Activated B cell treated with CpG ODN at 0.5 μM for 24 hours (primary cell): ENCODE data around the gene ST6GALNAC2. TPM values are rescaled to one million over a fixed set of nuclear protein-coding genes. Genes with fewer than 3 reads are reported as not detected.

Experiments
- ATAC-seq: fragments of 200-7000 bp; cut with Tn5 transposase; one replicate; pipeline ENCODE4 v1.10.0; 2021; ENCODE audit warnings: low read depth, mild to moderate bottlenecking, moderate library complexity
- CTCF ChIA-PET: fragments of 350-600 bp; sonication (Branson Sonifier 250); formaldehyde crosslinking; loops from one replicate; lab custom pipeline; 2021; ENCODE audit warnings: antibody characterized with exemption; lab: Charles Lee
- POLR2A ChIA-PET: fragments of 350-600 bp; sonication (Branson Sonifier 250); formaldehyde crosslinking; loops from one replicate; lab custom pipeline; 2021; ENCODE audit warnings: antibody characterized with exemption; lab: Charles Lee
- DNase-seq: peaks from one replicate; pipeline ENCODE4 v3.0.0; 2022
- H3K27ac Mint-ChIP-seq: one replicate; pipeline ENCODE4 v1.8.0; 2020; ENCODE audit warnings: mixed read lengths
- H3K27me3 Mint-ChIP-seq: one replicate; pipeline ENCODE4 v1.8.0; 2021; ENCODE audit warnings: mixed read lengths
- H3K36me3 Mint-ChIP-seq: one replicate; pipeline ENCODE4 v1.8.0; 2021; ENCODE audit warnings: low read depth, mixed read lengths
- H3K4me1 Mint-ChIP-seq: one replicate; pipeline ENCODE4 v1.8.0; 2021; ENCODE audit warnings: mixed read lengths
- H3K4me3 Mint-ChIP-seq: one replicate; pipeline ENCODE4 v1.8.0; 2020; ENCODE audit warnings: mild to moderate bottlenecking, mixed read lengths
- H3K9me3 Mint-ChIP-seq: one replicate; pipeline ENCODE4 v1.8.0; 2020; ENCODE audit warnings: mixed read lengths
- CTCF ChIP-seq: fragments of 200-600 bp; IDR thresholded peaks from one replicate; pipeline ENCODE4 v1.8.0; 2022; ENCODE audit warnings: antibody characterized with exemption, mild to moderate bottlenecking
- intact Hi-C: fragments of 100-400 bp; cut with micrococcal nuclease; formaldehyde crosslinking; loops from one replicate; pipeline ENCODE4 v1.15.1; 2024
- total RNA-seq: library from RNA; stranded (reverse); gene quantifications from 2 replicates; pipeline ENCODE4 v1.2.3, GENCODE V29; 2022

The ST6GALNAC2 gene
- total RNA-seq = not detected in 2 replicates

- intact Hi-C loops = loop anchor here (5.0 kb wide), 1 partner anchor 36 kb away; no protein-coding TSS in a partner anchor
- DNase-seq = peak; percentile 52
- CTCF ChIA-PET = interaction anchor here (1.0 to 1.2 kb wide), 2 partner anchors 28 to 38 kb away, joined by 3 to 4 read pairs; no protein-coding TSS in a partner anchor
- H3K4me1 Mint-ChIP-seq = peaks cover 18% of the 10 kb centered on the region
- no peaks in the 10 kb centered on the region for H3K36me3 Mint-ChIP-seq
- POLR2A ChIA-PET = interaction anchor here (0.6 to 2.0 kb wide), 6 partner anchors 29 to 1432 kb away, joined by 3 to 18 read pairs (median 8); partner anchors contain the start of gene PRPSAP1
- no peak within 1 kb of the TSS for H3K27ac Mint-ChIP-seq
- H3K4me3 Mint-ChIP-seq = peak within 1 kb of the TSS; percentile 75
- TF ChIP-seq CTCF = no peak
- H3K27me3 Mint-ChIP-seq = peaks cover 39% of the 10 kb centered on the region
- peak; percentile 75 for ATAC-seq
- no peaks in the 10 kb centered on the region for H3K9me3 Mint-ChIP-seq
Measured at GRCh38 chr17:76585649-76586593, at the start of gene ST6GALNAC2. ST6GALNAC2 (minus strand) TSS chr17:76585860; CDS start chr17:76585808, 52 bp downstream.

- intact Hi-C loops = no loop called here
Measured at GRCh38 chr17:76635039-76635438, 49.4 kb upstream of the ST6GALNAC2 start.

GRCh38 chr17:76633628-76634328, 48.1 kb upstream of the ST6GALNAC2 start:
- DNase-seq = no peak
- TF ChIP-seq CTCF = no peak
- peaks cover 13% of the 10 kb centered on the region for H3K27me3 Mint-ChIP-seq
- H3K36me3 Mint-ChIP-seq = no peaks in the 10 kb centered on the region
- H3K4me1 Mint-ChIP-seq = no peaks in the 10 kb centered on the region
- intact Hi-C loops = no loop called here
- H3K27ac Mint-ChIP-seq = no peak overlapping the region
- ChIA-PET POLR2A (no interaction called here), CTCF (interaction anchor here (1.9 kb wide), 1 partner anchor 10 kb away, joined by 6 read pairs; no protein-coding TSS in a partner anchor)
- no peak for ATAC-seq
- no peak overlapping the region for H3K4me3 Mint-ChIP-seq
- no peaks in the 10 kb centered on the region for H3K9me3 Mint-ChIP-seq

More at GRCh38 chr17:76635039-76635438, 49.4 kb upstream of the ST6GALNAC2 start:
- H3K9me3 Mint-ChIP-seq = no peaks in the 10 kb centered on the region
- DNase-seq (no peak), ATAC-seq (no peak)
- POLR2A ChIA-PET = no interaction called here
- no peaks in the 10 kb centered on the region for H3K4me1 Mint-ChIP-seq
- peaks cover 15% of the 10 kb centered on the region for H3K27me3 Mint-ChIP-seq
- no peak overlapping the region for H3K27ac Mint-ChIP-seq
- CTCF ChIA-PET = interaction anchor here (1.9 kb wide), 1 partner anchor 11 kb away, joined by 6 read pairs; no protein-coding TSS in a partner anchor
- H3K4me3 Mint-ChIP-seq = no peak overlapping the region
- TF ChIP-seq CTCF = no peak
- H3K36me3 Mint-ChIP-seq = no peaks in the 10 kb centered on the region

- CTCF ChIA-PET = no interaction called here
- ATAC-seq = no peak
- H3K9me3 Mint-ChIP-seq = no peaks in the 10 kb centered on the region
- intact Hi-C loops = no loop called here
- no peak overlapping the region for H3K27ac Mint-ChIP-seq
- DNase-seq = no peak
- no peak overlapping the region for H3K4me3 Mint-ChIP-seq
- TF ChIP-seq CTCF = no peak
- POLR2A ChIA-PET = no interaction called here
- no peaks in the 10 kb centered on the region for H3K4me1 Mint-ChIP-seq
- peaks cover 11% of the 10 kb centered on the region for H3K27me3 Mint-ChIP-seq
- H3K36me3 Mint-ChIP-seq = no peaks in the 10 kb centered on the region
Measured at GRCh38 chr17:76631821-76632565, 46.3 kb upstream of the ST6GALNAC2 start.
